B cell (primary cell): ENCODE results near the gene KIF16B. TPM values are rescaled to one million over a fixed set of nuclear protein-coding genes. Genes with fewer than 3 reads are reported as not detected.

ENCODE experiments used
- ATAC-seq: fragments of 200-7000 bp; cut with Tn5 transposase; one replicate; pipeline ENCODE4 v1.10.0; 2021; ENCODE audit warnings: low read depth, mild to moderate bottlenecking, moderate number of reproducible peaks, moderate library complexity
- CTCF ChIA-PET: fragments of 350-600 bp; sonication (Branson Sonifier 250); formaldehyde crosslinking; loops from one replicate; lab custom pipeline; 2021; ENCODE audit warnings: antibody characterized with exemption, inconsistent platforms; lab: Charles Lee
- POLR2A ChIA-PET: fragments of 350-600 bp; sonication (Branson Sonifier 250); formaldehyde crosslinking; loops from one replicate; lab custom pipeline; 2021; ENCODE audit warnings: antibody characterized with exemption; lab: Charles Lee
- DNase-seq: peaks from one replicate; pipeline ENCODE4 v3.0.0; 2013
- H2AFZ ChIP-seq: 2 replicates; pipeline ENCODE4 v1.6.1; 2012; ENCODE audit warnings: mild to moderate bottlenecking, low read depth, low read length; ENCODE audit not compliant: insufficient read depth, poor library complexity, severe bottlenecking
- H3K27ac ChIP-seq, 2 donors: 1 replicate in 1 of 2; 2 replicates in 1 of 2; pipeline ENCODE4 v1.5.1; 2012 to 2013; ENCODE audit warnings: low read length in 2 of 2, mild to moderate bottlenecking in 2 of 2, moderate library complexity in 1 of 2
- H3K27me3 ChIP-seq, 4 experiments: fragments of 200-600 bp in 1 of 4; sonication (generic) in 1 of 4; replicated peaks in 1 of 4; 1 replicate in 2 of 4; 2 replicates in 2 of 4; pipeline versions ENCODE4 v1.6.1 to v1.7.0; 2013 to 2016; ENCODE audit warnings: low read length in 3 of 4, mild to moderate bottlenecking in 2 of 4, mixed read lengths in 1 of 4, moderate library complexity in 1 of 4; ENCODE audit not compliant: insufficient read depth in 4 of 4, control insufficient read depth in 3 of 4; ENCODE audit errors: control extremely low read depth in 1 of 4
- H3K36me3 ChIP-seq, 2 experiments: replicated peaks in 1 of 2; 1 replicate in 1 of 2; 2 replicates in 1 of 2; pipeline versions ENCODE4 v1.6.1 to v1.7.1; 2013; ENCODE audit warnings: low read length in 1 of 2; ENCODE audit not compliant: insufficient read depth in 2 of 2, control insufficient read depth in 1 of 2; ENCODE audit errors: control extremely low read depth in 1 of 2, extremely low read depth in 1 of 2
- H3K4me1 ChIP-seq, 2 donors: fragments of 200-600 bp in 1 of 2; sonication (generic) in 1 of 2; 1 replicate in 1 of 2; 2 replicates in 1 of 2; pipeline versions ENCODE4 v1.5.1 to v1.6.1; 2013 to 2017; ENCODE audit warnings: low read length in 2 of 2; ENCODE audit not compliant: control insufficient read depth in 2 of 2, insufficient read depth in 2 of 2
- H3K4me2 ChIP-seq: replicated peaks from 2 replicates; pipeline ENCODE3; 2012; ENCODE audit warnings: mild to moderate bottlenecking, low read depth, low read length; ENCODE audit not compliant: poor library complexity, severe bottlenecking
- H3K4me3 ChIP-seq, 5 experiments: fragments of 200-600 bp in 1 of 5; sonication (generic) in 1 of 5; 1 replicate in 3 of 5; 2 replicates in 2 of 5; pipeline versions ENCODE4 v1.5.1 to v1.7.0; 2011 to 2016; ENCODE audit warnings: low read length in 4 of 5, mild to moderate bottlenecking in 4 of 5, low read depth in 2 of 5, control low read depth in 1 of 5, moderate library complexity in 1 of 5; ENCODE audit not compliant: insufficient read depth in 1 of 5; ENCODE audit errors: control extremely low read depth in 1 of 5, extremely low read depth in 1 of 5
- H3K79me2 ChIP-seq: fragments of 200-600 bp; sonication (generic); one replicate; pipeline ENCODE4 v1.6.0; 2016; ENCODE audit warnings: low read length; ENCODE audit not compliant: control insufficient read depth, insufficient read depth
- H3K9ac ChIP-seq: fragments of 200-600 bp; sonication (generic); 2 replicates; pipeline ENCODE4 v1.6.1; 2017; ENCODE audit warnings: mild to moderate bottlenecking, low read length, moderate library complexity
- H3K9me3 ChIP-seq, 3 donors: one replicate each; pipeline versions ENCODE4 v1.6.1 to v1.7.1; 2013; ENCODE audit warnings: low read length in 2 of 3; ENCODE audit not compliant: control insufficient read depth in 2 of 3, insufficient read depth in 1 of 3; ENCODE audit errors: control extremely low read depth in 1 of 3
- H4K20me1 ChIP-seq: 2 replicates; pipeline ENCODE4 v1.6.0; 2012; ENCODE audit warnings: mild to moderate bottlenecking, low read length; ENCODE audit not compliant: insufficient read depth, control insufficient read depth, poor library complexity, severe bottlenecking
- H3K27ac Mint-ChIP-seq: one replicate; pipeline ENCODE4 v1.8.0; 2021; ENCODE audit warnings: mixed read lengths
- H3K27me3 Mint-ChIP-seq: one replicate; pipeline ENCODE4 v1.8.0; 2021; ENCODE audit warnings: mixed read lengths
- H3K4me1 Mint-ChIP-seq: one replicate; pipeline ENCODE4 v1.8.0; 2021; ENCODE audit warnings: mixed read lengths
- H3K4me3 Mint-ChIP-seq: one replicate; pipeline ENCODE4 v1.8.0; 2021; ENCODE audit warnings: mixed read lengths
- H3K9me3 Mint-ChIP-seq: one replicate; pipeline ENCODE4 v1.8.0; 2022; ENCODE audit warnings: mixed read lengths; ENCODE audit not compliant: insufficient read depth
- CTCF ChIP-seq: fragments of 200-600 bp; IDR thresholded peaks from one replicate; pipeline ENCODE4 v1.8.0; 2022; ENCODE audit warnings: antibody characterized with exemption, mild to moderate bottlenecking
- EZH2 ChIP-seq: IDR thresholded peaks from 2 replicates; pipeline ENCODE4 v1.6.1; 2012; ENCODE audit warnings: borderline replicate concordance, low read depth, mild to moderate bottlenecking, moderate library complexity, low read length; ENCODE audit not compliant: insufficient read depth, poor library complexity, severe bottlenecking
- WGBS: methylation state at CpG from one replicate; pipeline ENCODE4 v1.1.5; 2013; ENCODE audit warnings: missing lambda C conversion rate; ENCODE audit not compliant: insufficient coverage; 5-methylcytosine and 5-hydroxymethylcytosine counted together
- intact Hi-C: fragments of 100-400 bp; cut with micrococcal nuclease; formaldehyde crosslinking; loops from one replicate; pipeline ENCODE4 v1.10.0; 2022
- polyA plus RNA-seq: library from polyadenylated mRNA; depleted of rRNA; stranded (reverse); fragments of >200 nt; gene quantifications from 2 replicates; pipeline ENCODE4 v1.2.3, GENCODE V29; 2012
- total RNA-seq, 2 donors: library from RNA; stranded (reverse); fragments of 120-200 nt in 1 of 2; gene quantifications; 1 replicate in 1 of 2; 2 replicates in 1 of 2; pipeline versions ENCODE4 v1.2.3 to v1.2.4, GENCODE V29; 2013 to 2022

Gene KIF16B
- total and polyA plus RNA-seq, 2 donors (not counting 1 experiment from before 2014, with no cell fraction given), result 4.5 to 13.0 TPM

GRCh38 chr20:16556301-16556700, 16.9 kb downstream of the KIF16B start:
- WGBS, result 100% methylated on average over 2 of the region's 5 CpGs
- no peaks in the 10 kb centered on the region for H3K27me3 ChIP-seq
- ChIA-PET CTCF (no interaction called here), POLR2A (no interaction called here)
- H3K4me1 Mint-ChIP-seq, result peaks cover 2% of the 10 kb centered on the region
- no peak overlapping the region for H3K27ac ChIP-seq
- H3K36me3 ChIP-seq, result no peaks in the 10 kb centered on the region
- H3K9me3 Mint-ChIP-seq, result peaks cover 1% of the 10 kb centered on the region
- no peak for DNase-seq
- ATAC-seq, result no peak
- H3K9me3 ChIP-seq, result peaks cover 0 to 13% (median 0%) of the 10 kb centered on the region in 3 donors
- H4K20me1 ChIP-seq, result peaks cover 9% of the 10 kb centered on the region
- no peaks in the 10 kb centered on the region for H3K4me1 ChIP-seq
- no peak for TF ChIP-seq CTCF
- TF ChIP-seq EZH2, result no peak
- intact Hi-C loops, result no loop called here
- H3K4me2 ChIP-seq, result no peak overlapping the region
- H3K4me3 Mint-ChIP-seq, result no peak overlapping the region
- no peak overlapping the region for H3K4me3 ChIP-seq
- peaks cover 58% of the 10 kb centered on the region for H3K79me2 ChIP-seq
- no peak overlapping the region for H2AFZ ChIP-seq
- no peak overlapping the region for H3K9ac ChIP-seq
- H3K27me3 Mint-ChIP-seq, result no peaks in the 10 kb centered on the region
- no peak overlapping the region for H3K27ac Mint-ChIP-seq

GRCh38 chr20:16555754-16556153, 17.5 kb downstream of the KIF16B start:
- H3K9me3 Mint-ChIP-seq, result peaks cover 2% of the 10 kb centered on the region
- CTCF ChIA-PET, result no interaction called here
- POLR2A ChIA-PET, result no interaction called here
- Histone ChIP-seq H3K4me3 (no peak overlapping the region), H3K79me2 (peaks cover 60% of the 10 kb centered on the region), H2AFZ (no peak overlapping the region), H3K36me3 (no peaks in the 10 kb centered on the region), H3K9ac (no peak overlapping the region), H3K27me3 (no peaks in the 10 kb centered on the region), H3K4me2 (no peak overlapping the region), H4K20me1 (peaks cover 9% of the 10 kb centered on the region), H3K27ac (no peak overlapping the region), H3K9me3 (peaks cover 0 to 17% (median 0%) of the 10 kb centered on the region in 3 donors), H3K4me1 (no peaks in the 10 kb centered on the region)
- intact Hi-C loops, result no loop called here
- no peaks in the 10 kb centered on the region for H3K27me3 Mint-ChIP-seq
- TF ChIP-seq EZH2 (no peak), CTCF (no peak)
- no peak overlapping the region for H3K4me3 Mint-ChIP-seq
- no peak overlapping the region for H3K27ac Mint-ChIP-seq
- no peak for DNase-seq
- ATAC-seq, result no peak
- peaks cover 2% of the 10 kb centered on the region for H3K4me1 Mint-ChIP-seq
